Skin epidermis (tissue), 12 donors: ENCODE data around the gene FBN1.
A peak's percentile ranks its signal among the peaks of the same experiment; 100 is the strongest.

Source experiments
- H3K27ac ChIP-seq, 21 experiments: fragments of 200-600 bp; sonication (generic) in 11 of 21; one replicate each; pipeline ENCODE4 v1.5.0; 2020; ENCODE audit warnings: mild to moderate bottlenecking in 3 of 21, inconsistent platforms in 2 of 21, moderate library complexity in 2 of 21
- H3K4me3 ChIP-seq, 7 experiments: fragments of 200-600 bp; sonication (generic) in 2 of 7; one replicate each; pipeline ENCODE4 v1.5.0; 2020; ENCODE audit warnings: inconsistent platforms in 2 of 7, mild to moderate bottlenecking in 2 of 7, moderate library complexity in 1 of 7

Gene FBN1

GRCh38 chr15:48540756-48541155, 104.8 kb downstream of the FBN1 start:
- H3K27ac ChIP-seq = peak overlapping the region in 5 of 21 experiments; percentile 11 to 62 (median 36)

GRCh38 chr15:48538941-48539340, 106.6 kb downstream of the FBN1 start:
- no peak overlapping the region for H3K27ac ChIP-seq
- no peak overlapping the region for H3K4me3 ChIP-seq

More at GRCh38 chr15:48540756-48541155, 104.8 kb downstream of the FBN1 start:
- no peak overlapping the region for H3K4me3 ChIP-seq

GRCh38 chr15:48537271-48538113, 108.0 kb downstream of the FBN1 start:
- Histone ChIP-seq H3K27ac (peak overlapping the region in 10 of 21 experiments; percentile 1 to 76 (median 49)), H3K4me3 (no peak overlapping the region)

- peak overlapping the region in 9 of 21 experiments; percentile 18 to 76 (median 56) for H3K27ac ChIP-seq
Measured at GRCh38 chr15:48536681-48537091, 108.8 kb downstream of the FBN1 start.

GRCh38 chr15:48533982-48534381, 111.5 kb downstream of the FBN1 start:
- H3K27ac ChIP-seq = no peak overlapping the region

More at GRCh38 chr15:48536681-48537091, 108.8 kb downstream of the FBN1 start:
- no peak overlapping the region for H3K4me3 ChIP-seq

DNA sequence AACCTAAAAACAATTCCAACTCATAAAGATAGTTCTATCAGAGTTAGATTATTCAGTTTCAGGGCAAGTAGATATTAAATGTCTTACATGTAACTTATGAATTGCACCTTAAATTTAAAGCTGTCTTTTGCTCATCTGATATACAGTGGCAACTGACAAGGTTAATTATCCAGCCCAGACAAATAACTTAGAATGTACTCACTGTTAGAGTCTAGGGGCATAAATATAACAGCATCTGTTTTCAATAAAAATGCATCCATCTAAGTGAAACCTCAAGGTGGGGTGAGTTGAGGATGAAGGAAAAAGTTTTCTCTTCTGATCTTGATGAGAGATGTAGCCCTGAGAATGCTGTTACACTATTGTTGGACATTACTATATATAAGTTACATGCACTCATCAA, 112.6 kb downstream of the FBN1 start:
- H3K27ac ChIP-seq = peak overlapping the region in 1 of 21 experiments; percentile 20
- no peak overlapping the region for H3K4me3 ChIP-seq

More at GRCh38 chr15:48533982-48534381, 111.5 kb downstream of the FBN1 start:
- no peak overlapping the region for H3K4me3 ChIP-seq

DNA sequence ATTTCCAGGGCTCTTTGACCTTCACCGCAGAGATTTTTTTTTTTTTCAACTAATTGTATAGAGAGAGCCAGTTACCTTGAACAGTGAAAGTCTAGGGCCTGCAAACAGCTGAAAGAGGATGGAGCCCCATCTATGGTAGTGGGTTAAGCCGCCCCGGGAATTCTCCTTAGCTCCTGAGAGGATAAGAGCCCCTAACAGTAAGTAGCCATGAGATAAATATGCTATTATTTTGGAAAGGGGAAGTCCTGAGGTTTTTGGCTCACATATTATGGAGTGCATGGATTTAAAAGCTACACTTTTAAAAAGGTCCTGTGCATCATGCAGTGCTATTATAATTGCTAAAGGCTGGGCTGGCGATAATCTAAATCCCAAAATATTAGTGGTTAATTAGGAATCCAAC, 115.0 kb downstream of the FBN1 start:
- Histone ChIP-seq H3K4me3 (no peak overlapping the region), H3K27ac (no peak overlapping the region)

GRCh38 chr15:48528921-48529320, 116.6 kb downstream of the FBN1 start:
- Histone ChIP-seq H3K4me3 (no peak overlapping the region), H3K27ac (no peak overlapping the region)

DNA sequence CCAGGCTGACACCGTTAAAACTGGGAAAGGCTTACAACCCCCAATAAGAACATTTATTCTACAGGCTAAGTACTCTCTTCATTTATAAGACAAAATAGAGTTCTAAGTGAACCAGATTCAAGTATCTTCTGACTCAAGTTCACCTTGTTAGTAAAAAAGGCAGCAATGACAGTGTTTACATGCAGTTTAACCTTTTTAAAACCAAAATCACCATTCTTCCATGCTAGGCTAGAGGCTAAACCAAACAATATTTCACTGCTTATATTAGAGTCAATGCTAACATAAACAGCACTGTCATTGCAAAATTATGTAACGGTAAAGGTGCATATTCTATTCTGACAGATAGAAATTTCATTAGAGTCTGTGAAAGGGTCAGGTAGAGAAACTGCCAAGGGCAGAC, 118.0 kb downstream of the FBN1 start:
- Histone ChIP-seq H3K4me3 (no peak overlapping the region), H3K27ac (no peak overlapping the region)

DNA sequence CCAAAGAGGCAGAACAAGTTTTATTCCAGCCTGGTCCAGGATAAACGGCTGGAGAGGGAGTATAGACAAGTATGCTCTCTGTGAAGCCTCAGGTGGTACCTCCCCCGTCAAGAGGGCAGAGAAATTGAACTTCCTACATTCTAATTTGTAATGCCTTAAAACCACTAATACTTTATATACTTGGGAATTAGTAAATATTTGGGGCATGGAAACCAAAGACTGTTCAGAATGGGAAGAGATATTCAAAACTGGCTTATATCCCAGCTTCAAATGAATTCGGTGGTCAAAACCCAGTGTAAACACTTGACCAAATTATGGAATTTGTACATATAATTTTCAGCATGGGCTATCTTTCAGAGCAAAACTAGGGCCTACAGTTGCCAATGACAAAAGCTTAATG, 122.6 kb downstream of the FBN1 start:
- Histone ChIP-seq H3K27ac (no peak overlapping the region), H3K4me3 (no peak overlapping the region)

DNA sequence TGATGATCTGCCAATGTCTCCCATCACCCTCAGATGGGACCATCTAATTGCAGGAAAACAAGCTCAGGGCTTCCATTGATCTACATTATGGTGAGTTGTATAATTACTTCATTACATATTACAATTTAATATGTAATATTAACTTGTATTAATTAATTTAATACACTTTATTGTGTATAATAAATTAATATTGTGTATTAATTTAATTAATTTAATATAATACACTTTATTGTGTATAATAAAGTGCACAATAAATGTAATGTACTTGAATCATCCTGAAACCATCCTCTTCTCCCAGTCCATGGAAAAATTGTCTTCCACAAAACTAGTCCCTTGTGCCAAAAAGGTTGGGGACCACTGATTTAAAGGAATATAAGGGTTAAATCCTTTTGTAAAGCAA, 123.4 kb downstream of the FBN1 start:
- H3K27ac ChIP-seq = no peak overlapping the region
- no peak overlapping the region for H3K4me3 ChIP-seq

DNA sequence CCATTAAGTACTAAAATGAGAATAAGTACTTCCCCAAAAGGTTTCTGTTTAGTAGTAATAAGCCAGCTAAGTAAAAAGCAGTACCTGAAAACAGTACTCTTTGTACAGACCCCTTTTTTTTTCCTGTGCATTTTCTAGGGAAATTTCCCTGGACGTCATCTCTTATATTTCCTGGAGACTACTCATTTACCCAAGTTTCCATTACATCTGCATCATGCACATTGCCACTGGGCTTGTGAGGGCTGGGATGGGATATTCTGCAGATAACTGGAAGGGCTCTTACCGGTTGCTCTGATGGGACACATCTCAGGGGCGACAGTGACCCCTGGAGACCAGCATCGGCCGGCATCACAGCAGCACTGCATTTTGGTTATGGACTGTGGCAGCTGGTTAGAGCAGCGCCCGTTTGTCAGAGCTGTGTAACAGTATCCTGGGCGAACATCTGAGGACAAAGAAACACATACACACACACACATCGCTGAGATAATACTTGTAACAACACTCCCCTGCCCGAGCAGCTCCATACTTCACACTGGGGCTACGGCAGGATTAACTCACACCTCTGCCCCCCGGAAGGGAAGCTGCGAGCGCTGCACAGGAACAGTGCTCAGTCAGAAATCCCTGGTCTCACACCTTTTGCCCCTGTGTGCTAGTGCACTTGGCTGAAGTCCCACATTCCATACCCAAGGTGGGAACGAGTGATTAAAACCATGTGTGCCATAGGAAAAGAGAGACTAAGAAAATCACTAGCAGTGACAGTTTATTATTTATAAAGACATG, 124.9 kb downstream of the FBN1 start:
- Histone ChIP-seq H3K27ac (no peak overlapping the region), H3K4me3 (no peak overlapping the region)

GRCh38 chr15:48516121-48516520, 129.4 kb downstream of the FBN1 start:
- Histone ChIP-seq H3K27ac (no peak overlapping the region), H3K4me3 (no peak overlapping the region)

DNA sequence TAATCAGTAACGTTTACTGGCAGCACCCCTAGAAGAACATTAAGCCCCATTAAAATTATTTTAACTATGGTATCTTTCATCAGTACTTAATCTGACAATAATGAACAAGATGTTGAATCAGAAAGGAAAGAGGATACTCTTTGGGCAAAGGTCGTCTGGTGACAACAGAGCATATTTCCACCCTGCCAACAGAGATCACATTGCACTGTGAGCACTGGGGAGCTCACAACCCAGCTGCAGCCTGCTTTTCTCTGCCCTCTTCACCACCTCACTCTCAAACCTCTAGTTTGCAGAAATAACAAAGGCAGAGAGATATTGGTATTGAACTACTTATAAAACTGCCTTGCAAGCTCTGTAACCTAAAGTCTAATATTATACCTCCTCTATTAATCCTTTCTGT, 130.0 kb downstream of the FBN1 start:
- Histone ChIP-seq H3K4me3 (no peak overlapping the region), H3K27ac (no peak overlapping the region)

GRCh38 chr15:48514103-48514816, 131.2 kb downstream of the FBN1 start:
- H3K4me3 ChIP-seq = no peak overlapping the region
- no peak overlapping the region for H3K27ac ChIP-seq

GRCh38 chr15:48510976-48511375, 134.5 kb downstream of the FBN1 start:
- Histone ChIP-seq H3K27ac (no peak overlapping the region), H3K4me3 (no peak overlapping the region)

DNA sequence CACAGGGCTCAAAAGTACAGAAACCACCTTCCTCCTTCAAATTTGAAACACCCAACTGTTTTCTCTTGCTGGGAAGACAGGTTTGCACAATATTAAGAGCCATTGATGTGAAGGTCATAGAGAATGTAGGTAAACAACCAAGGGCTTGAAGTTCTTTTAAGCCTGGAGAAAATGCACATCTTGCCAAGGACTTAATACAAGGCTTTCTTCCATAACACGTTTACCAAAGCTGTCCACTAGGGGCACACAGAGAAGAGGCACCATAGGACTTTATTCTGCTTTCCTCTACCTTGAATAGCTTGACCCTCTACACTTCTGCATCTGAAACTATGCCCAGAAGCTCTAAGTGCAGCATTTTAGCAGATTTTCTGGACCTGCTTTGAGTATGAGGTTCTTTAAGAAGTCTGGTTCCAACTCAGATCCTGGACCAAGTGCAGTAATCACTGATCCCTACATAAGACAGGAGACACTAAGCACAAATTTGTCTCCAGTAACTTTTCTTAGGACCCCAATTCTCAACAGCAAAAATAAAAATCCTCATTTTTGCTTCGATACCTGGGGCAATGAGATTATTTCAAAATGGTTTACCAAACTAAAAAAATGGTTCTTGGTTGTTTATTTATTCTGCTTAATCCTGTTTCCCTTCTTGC, 138.0 kb downstream of the FBN1 start:
- Histone ChIP-seq H3K4me3 (no peak overlapping the region), H3K27ac (no peak overlapping the region)

DNA sequence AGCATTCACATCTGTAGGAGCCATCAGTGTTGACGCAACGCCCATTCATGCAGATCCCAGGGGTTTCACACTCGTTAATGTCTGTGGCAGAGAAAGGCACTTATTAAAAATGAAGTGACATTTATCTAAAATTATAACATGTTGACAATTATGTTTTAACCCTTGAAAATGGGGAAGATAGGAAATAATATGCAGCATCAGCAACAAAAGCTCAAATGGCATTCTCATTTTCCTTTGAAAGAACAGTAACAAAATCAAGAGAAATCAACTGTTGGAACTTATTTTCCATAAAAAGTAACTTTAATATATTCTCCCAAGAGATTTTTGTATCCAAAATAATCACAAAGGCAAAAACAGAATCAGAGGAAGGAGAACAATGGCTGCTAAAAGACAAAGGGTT, 140.4 kb downstream of the FBN1 start:
- no peak overlapping the region for H3K4me3 ChIP-seq
- H3K27ac ChIP-seq = no peak overlapping the region

DNA sequence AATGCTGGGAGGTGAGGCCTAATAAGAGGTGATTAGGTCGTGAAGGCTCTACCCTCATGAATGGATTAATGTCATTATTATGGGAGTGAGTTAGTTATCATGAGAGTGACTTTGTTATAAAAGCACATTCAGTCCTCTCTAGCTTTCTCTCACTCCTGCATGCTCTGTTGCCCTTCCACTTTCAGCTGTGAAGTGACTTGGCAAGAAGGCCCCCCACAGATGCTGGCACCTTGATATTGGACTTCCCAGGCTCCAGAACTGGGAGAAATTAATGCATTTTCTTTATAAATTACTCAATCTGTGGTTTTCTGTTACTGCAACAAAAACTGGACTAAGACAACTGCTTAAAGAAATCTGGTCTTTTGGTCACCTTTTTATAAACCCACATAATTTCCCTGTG, 144.3 kb downstream of the FBN1 start:
- no peak overlapping the region for H3K4me3 ChIP-seq
- H3K27ac ChIP-seq = peak overlapping the region in 1 of 21 experiments; percentile 26

DNA sequence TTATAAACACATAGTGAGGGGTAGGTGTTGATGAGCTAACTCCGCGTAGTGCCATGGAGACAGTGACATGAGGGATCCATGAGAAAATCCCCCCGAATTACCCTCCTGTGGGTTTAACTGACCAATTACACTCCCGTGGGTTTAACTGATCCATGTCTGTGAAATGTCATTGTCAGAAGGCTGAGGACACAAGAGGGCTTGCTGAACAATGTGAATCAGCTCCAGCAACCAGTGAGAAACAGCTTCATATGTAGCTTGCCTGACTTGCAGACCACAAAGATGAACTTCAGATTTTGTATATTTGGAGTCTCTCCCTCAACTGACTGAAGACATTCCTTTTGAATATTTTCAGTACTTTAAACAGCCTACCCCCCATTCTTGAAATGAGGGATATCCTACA, 144.9 kb downstream of the FBN1 start:
- Histone ChIP-seq H3K4me3 (no peak overlapping the region), H3K27ac (no peak overlapping the region)
